ENCODE measurements around the gene RSBN1. TPM values are rescaled to one million over a fixed set of nuclear protein-coding genes. Genes with fewer than 3 reads are reported as not detected.
A peak's percentile ranks its signal among the peaks of the same experiment; 100 is the strongest.

The RSBN1 gene
- total and polyA plus RNA-seq, 8 donors = 15.6 to 26.8 (median 23.8) TPM

DNA sequence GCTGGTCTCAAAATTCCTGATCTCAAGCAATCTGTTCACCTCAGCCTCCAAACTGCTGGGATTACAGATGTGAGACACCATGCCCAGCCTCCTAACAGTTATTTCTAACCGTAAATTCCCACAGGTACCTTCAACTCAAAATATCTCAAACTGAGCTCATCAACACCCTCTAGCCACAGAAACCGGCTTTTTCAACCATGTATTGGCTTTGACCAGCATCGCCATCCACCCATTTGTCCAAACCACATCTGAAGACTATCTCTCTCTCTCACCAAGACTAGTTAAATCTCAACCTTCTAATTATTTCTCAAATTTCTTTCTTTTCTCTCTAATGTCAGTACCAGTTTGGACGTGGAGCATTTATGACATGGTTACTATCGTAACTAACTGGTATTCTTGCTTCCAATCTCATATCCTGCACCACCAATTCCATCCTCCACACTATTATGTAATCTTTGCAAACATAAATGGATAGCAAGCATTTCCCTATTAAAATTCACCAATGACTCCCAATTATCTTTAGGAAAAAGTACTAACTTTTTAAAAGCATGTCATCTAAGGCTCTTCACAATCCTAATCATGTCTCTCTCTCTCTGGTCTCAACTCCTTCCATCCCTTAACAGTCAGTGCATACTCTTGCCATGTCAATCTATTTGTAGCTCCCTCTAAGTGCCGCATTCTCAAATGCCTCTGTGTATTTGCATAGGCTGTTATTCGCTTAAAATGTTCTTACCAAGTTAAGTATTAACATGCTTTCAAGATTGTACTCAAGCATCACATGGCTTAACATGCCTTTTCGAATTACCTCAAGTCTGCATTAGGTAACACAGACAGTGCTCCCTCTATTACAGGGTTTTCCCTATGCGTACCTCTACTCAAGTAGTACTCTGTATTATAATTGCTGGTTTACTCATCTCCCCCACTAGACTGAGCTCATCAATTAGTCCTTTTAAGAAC, 18.1 kb downstream of the RSBN1 start:
- DNase-seq = peak in 1 of 4 donors; percentile 72
- no peaks in the 10 kb centered on the region for H3K27me3 ChIP-seq
- H3K27ac ChIP-seq = peak overlapping the region; percentile 34 to 46
- TF ChIP-seq, protein P1, sequence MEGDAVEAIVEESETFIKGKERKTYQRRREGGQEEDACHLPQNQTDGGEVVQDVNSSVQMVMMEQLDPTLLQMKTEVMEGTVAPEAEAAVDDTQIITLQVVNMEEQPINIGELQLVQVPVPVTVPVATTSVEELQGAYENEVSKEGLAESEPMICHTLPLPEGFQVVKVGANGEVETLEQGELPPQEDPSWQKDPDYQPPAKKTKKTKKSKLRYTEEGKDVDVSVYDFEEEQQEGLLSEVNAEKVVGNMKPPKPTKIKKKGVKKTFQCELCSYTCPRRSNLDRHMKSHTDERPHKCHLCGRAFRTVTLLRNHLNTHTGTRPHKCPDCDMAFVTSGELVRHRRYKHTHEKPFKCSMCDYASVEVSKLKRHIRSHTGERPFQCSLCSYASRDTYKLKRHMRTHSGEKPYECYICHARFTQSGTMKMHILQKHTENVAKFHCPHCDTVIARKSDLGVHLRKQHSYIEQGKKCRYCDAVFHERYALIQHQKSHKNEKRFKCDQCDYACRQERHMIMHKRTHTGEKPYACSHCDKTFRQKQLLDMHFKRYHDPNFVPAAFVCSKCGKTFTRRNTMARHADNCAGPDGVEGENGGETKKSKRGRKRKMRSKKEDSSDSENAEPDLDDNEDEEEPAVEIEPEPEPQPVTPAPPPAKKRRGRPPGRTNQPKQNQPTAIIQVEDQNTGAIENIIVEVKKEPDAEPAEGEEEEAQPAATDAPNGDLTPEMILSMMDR (IDR thresholded peaks at IDR 0.05) = no peak
- intact Hi-C loops (cut with DNase I) = no loop called here
- no peaks in the 10 kb centered on the region for H3K9me3 ChIP-seq
- no peak overlapping the region for H3K4me3 ChIP-seq
- peaks cover 0 to 36% of the 10 kb centered on the region in 2 donors for H3K4me1 ChIP-seq
- peaks cover 0 to 23% of the 10 kb centered on the region in 2 donors for H3K36me3 ChIP-seq
- peak; percentile 95 for ATAC-seq

- Histone ChIP-seq H3K27me3 (no peaks in the 10 kb centered on the region), H3K4me1 (peaks cover 0 to 42% of the 10 kb centered on the region in 2 donors), H3K9me3 (no peaks in the 10 kb centered on the region)
Measured at GRCh38 chr1:113792986-113793385, 19.3 kb downstream of the RSBN1 start.

GRCh38 chr1:113792471-113792870, 19.8 kb downstream of the RSBN1 start:
- ATAC-seq (no peak), DNase-seq (no peak)
- intact Hi-C loops (cut with DNase I) = no loop called here
- peaks cover 0 to 21% of the 10 kb centered on the region in 2 donors for H3K36me3 ChIP-seq
- TF ChIP-seq, protein P1 (IDR thresholded peaks at IDR 0.05) = no peak
- H3K27ac ChIP-seq = peak overlapping the region in 1 of 2 donors; percentile 46
- H3K27me3 ChIP-seq = no peaks in the 10 kb centered on the region
- H3K4me3 ChIP-seq = no peak overlapping the region
- H3K4me1 ChIP-seq = peaks cover 0 to 42% of the 10 kb centered on the region in 2 donors
- no peaks in the 10 kb centered on the region for H3K9me3 ChIP-seq

More at GRCh38 chr1:113792986-113793385, 19.3 kb downstream of the RSBN1 start:
- Histone ChIP-seq H3K36me3 (peaks cover 0 to 23% of the 10 kb centered on the region in 2 donors), H3K4me3 (no peak overlapping the region), H3K27ac (peak overlapping the region in 1 of 2 donors; percentile 46)
- ATAC-seq = peak; percentile 10
- TF ChIP-seq, protein P1 (IDR thresholded peaks at IDR 0.05) = no peak
- intact Hi-C loops (cut with DNase I) = no loop called here
- no peak for DNase-seq

DNA sequence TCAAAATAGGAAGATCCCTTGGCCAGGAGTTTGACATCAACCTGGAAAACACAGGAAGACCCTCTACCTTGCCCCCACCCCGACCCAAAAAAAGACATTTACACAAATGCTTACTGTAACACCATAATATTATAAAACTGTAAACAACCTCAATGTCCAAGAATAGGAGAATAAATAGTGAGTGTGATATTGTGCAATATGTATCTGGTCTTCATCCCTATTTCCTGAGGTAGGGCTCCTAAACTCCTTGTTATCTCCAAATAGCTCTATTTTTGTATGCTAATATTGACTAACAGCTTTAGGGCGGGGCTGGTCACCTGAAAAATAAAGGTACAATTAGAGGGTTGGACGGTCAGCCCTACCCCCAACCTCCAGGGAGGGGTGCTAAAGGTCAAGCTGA, 23.5 kb downstream of the RSBN1 start:
- Histone ChIP-seq H3K9me3 (no peaks in the 10 kb centered on the region), H3K27ac (no peak overlapping the region), H3K27me3 (no peaks in the 10 kb centered on the region), H3K36me3 (no peaks in the 10 kb centered on the region), H3K4me1 (peaks cover 6 to 62% of the 10 kb centered on the region in 2 donors), H3K4me3 (no peak overlapping the region)
- TF ChIP-seq, protein P1 (IDR thresholded peaks at IDR 0.05) = no peak
- ATAC-seq = no peak
- intact Hi-C loops (cut with DNase I) = no loop called here
- no peak for DNase-seq

- Histone ChIP-seq H3K4me3 (no peak overlapping the region), H3K9me3 (no peaks in the 10 kb centered on the region), H3K27me3 (no peaks in the 10 kb centered on the region), H3K27ac (no peak overlapping the region), H3K36me3 (no peaks in the 10 kb centered on the region), H3K4me1 (peaks cover 17 to 62% of the 10 kb centered on the region in 2 donors)
- TF ChIP-seq, protein P1 (IDR thresholded peaks at IDR 0.05) = no peak
- intact Hi-C loops (cut with DNase I) = no loop called here
- ATAC-seq (no peak), DNase-seq (no peak)
Measured at GRCh38 chr1:113787663-113788062, 24.6 kb downstream of the RSBN1 start.

All from left lung (tissue), 10 donors.